ENCODE data around the gene SLIT3.

DNA sequence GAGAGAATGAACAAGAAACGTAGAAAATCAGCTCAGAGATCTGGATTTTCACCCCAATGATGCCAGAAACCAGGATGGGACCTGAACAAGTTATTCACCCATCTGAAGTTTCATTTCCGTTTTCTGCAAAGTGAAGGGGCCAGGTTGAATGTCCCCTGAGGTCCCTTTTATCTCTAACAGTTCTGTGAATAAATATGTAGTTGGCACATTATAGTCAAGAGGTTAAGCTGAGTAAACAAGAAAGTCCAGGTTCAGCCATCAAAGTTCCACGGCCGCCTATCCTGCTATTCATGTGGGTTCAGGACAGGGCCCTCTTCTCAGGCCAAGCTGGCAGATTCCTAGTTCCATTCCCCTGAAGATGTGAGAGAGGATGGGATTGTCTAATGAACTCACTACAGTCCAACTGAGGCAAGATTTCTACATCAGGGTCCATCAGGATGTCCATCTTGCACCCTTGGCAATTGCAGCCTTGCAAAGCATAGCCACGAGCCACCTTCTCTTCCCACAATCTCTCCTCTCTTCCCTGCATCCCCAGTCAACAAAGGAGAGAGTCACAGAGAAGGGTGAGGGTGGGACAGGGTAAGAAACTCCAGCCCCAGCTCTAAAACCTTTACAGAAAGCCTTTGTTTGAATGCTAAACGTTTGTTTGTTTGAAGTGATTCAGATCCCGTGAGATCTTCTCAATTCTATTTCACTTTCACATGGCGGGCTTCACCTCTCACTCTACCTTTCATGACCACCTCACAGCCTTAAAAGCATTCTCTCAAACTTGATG lies 311.0 kb downstream of the SLIT3 start:
- TF ChIP-seq, protein P1, sequence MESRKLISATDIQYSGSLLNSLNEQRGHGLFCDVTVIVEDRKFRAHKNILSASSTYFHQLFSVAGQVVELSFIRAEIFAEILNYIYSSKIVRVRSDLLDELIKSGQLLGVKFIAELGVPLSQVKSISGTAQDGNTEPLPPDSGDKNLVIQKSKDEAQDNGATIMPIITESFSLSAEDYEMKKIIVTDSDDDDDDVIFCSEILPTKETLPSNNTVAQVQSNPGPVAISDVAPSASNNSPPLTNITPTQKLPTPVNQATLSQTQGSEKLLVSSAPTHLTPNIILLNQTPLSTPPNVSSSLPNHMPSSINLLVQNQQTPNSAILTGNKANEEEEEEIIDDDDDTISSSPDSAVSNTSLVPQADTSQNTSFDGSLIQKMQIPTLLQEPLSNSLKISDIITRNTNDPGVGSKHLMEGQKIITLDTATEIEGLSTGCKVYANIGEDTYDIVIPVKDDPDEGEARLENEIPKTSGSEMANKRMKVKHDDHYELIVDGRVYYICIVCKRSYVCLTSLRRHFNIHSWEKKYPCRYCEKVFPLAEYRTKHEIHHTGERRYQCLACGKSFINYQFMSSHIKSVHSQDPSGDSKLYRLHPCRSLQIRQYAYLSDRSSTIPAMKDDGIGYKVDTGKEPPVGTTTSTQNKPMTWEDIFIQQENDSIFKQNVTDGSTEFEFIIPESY (IDR thresholded peaks at IDR 0.05; ENCODE audit: extremely low read depth, insufficient replicate concordance, low read length), result no peak
- TF ChIP-seq, protein P2, sequence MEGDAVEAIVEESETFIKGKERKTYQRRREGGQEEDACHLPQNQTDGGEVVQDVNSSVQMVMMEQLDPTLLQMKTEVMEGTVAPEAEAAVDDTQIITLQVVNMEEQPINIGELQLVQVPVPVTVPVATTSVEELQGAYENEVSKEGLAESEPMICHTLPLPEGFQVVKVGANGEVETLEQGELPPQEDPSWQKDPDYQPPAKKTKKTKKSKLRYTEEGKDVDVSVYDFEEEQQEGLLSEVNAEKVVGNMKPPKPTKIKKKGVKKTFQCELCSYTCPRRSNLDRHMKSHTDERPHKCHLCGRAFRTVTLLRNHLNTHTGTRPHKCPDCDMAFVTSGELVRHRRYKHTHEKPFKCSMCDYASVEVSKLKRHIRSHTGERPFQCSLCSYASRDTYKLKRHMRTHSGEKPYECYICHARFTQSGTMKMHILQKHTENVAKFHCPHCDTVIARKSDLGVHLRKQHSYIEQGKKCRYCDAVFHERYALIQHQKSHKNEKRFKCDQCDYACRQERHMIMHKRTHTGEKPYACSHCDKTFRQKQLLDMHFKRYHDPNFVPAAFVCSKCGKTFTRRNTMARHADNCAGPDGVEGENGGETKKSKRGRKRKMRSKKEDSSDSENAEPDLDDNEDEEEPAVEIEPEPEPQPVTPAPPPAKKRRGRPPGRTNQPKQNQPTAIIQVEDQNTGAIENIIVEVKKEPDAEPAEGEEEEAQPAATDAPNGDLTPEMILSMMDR (IDR thresholded peaks at IDR 0.05 in 2 of 3, conservative IDR thresholded peaks at IDR 0.05 in 1 of 3; ENCODE audit: borderline replicate concordance in 1 of 3, insufficient read depth in 1 of 3, low read depth in 2 of 3, low read length in 2 of 3), result no peak
- TF ChIP-seq, protein P3, sequence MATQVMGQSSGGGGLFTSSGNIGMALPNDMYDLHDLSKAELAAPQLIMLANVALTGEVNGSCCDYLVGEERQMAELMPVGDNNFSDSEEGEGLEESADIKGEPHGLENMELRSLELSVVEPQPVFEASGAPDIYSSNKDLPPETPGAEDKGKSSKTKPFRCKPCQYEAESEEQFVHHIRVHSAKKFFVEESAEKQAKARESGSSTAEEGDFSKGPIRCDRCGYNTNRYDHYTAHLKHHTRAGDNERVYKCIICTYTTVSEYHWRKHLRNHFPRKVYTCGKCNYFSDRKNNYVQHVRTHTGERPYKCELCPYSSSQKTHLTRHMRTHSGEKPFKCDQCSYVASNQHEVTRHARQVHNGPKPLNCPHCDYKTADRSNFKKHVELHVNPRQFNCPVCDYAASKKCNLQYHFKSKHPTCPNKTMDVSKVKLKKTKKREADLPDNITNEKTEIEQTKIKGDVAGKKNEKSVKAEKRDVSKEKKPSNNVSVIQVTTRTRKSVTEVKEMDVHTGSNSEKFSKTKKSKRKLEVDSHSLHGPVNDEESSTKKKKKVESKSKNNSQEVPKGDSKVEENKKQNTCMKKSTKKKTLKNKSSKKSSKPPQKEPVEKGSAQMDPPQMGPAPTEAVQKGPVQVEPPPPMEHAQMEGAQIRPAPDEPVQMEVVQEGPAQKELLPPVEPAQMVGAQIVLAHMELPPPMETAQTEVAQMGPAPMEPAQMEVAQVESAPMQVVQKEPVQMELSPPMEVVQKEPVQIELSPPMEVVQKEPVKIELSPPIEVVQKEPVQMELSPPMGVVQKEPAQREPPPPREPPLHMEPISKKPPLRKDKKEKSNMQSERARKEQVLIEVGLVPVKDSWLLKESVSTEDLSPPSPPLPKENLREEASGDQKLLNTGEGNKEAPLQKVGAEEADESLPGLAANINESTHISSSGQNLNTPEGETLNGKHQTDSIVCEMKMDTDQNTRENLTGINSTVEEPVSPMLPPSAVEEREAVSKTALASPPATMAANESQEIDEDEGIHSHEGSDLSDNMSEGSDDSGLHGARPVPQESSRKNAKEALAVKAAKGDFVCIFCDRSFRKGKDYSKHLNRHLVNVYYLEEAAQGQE (IDR thresholded peaks at IDR 0.05; ENCODE audit: low read depth), result no peak
- no peak for TF ChIP-seq YY1 (IDR thresholded peaks at IDR 0.05; ENCODE audit: extremely low read depth, insufficient replicate concordance, low read depth, low read length)
- no peak for TF ChIP-seq EGR1 (IDR thresholded peaks at IDR 0.05; ENCODE audit: low read depth)

Data from HCT116 (cell line).